HCT116 (cell line): ENCODE results near the gene MACF1. TPM values are rescaled to one million over a fixed set of nuclear protein-coding genes. Genes with fewer than 3 reads are reported as not detected.

ENCODE experiments used
- ATAC-seq: fragments of 200-7000 bp; cut with Tn5 transposase; 2 replicates; pipeline ENCODE4 v1.9.1; 2020; ENCODE audit warnings: mild to moderate bottlenecking, moderate library complexity
- BruUV-seq: library from RNA; stranded (reverse); fragments of 400-500 nt; replicated peaks from 2 replicates; lab custom pipeline; 2021; lab: Mats Ljungman, UMichigan
- CTCF ChIA-PET: fragments of 300-600 bp; sonication (Branson Sonifier 250); formaldehyde crosslinking; loops from one replicate; lab custom pipeline; 2021; ENCODE audit warnings: antibody characterized with exemption; lab: Charles Lee
- POLR2A ChIA-PET: fragments of 300-600, 350-600 bp; sonication (Branson Sonifier 250); formaldehyde crosslinking; loops from one replicate; lab custom pipeline; 2021; ENCODE audit warnings: antibody characterized with exemption; lab: Charles Lee
- RAD21 ChIA-PET, 2 experiments: fragments of 300-600 bp; sonication (Branson Sonifier 250); formaldehyde crosslinking; loops; one replicate each; lab custom pipeline; 2023; ENCODE audit warnings: low total read pairs in 2 of 2; ENCODE audit not compliant: uncharacterized antibody in 2 of 2, unreplicated experiment in 2 of 2, low non-redundant PET in 1 of 2; lab: Charles Lee
- DNase-seq: peaks from one replicate; pipeline ENCODE4 v3.0.0-alpha.2; 2010; ENCODE audit warnings: low read depth, low spot score
- H2AFZ ChIP-seq: fragments of 200-600 bp; shearing (Covaris generic), sonication (generic); 2 replicates; pipeline ENCODE4 v1.6.1; 2017; ENCODE audit warnings: low read depth, mixed run types, mixed read lengths, antibody characterized with exemption, low read length; ENCODE audit not compliant: poor library complexity, severe bottlenecking
- H3K27ac ChIP-seq: 2 replicates; pipeline ENCODE4 v1.5.1; 2012; ENCODE audit warnings: low read depth, low read length
- H3K27me3 ChIP-seq: fragments of 200-600 bp; sonication (generic); 2 replicates; pipeline ENCODE4 v1.6.1; 2016; ENCODE audit warnings: mixed run types, low read length, mixed read lengths; ENCODE audit not compliant: insufficient read depth
- H3K36me3 ChIP-seq, 2 experiments: fragments of 200-500 bp in 1 of 2; fragments of 200-600 bp in 1 of 2; sonication (Bioruptor generic) in 1 of 2; sonication (generic) in 1 of 2; 2 replicates each; pipeline versions ENCODE4 v1.5.1 to v1.6.1; 2014 to 2016; ENCODE audit warnings: low read length in 2 of 2, inconsistent platforms in 1 of 2, mixed read lengths in 1 of 2, mixed run types in 1 of 2; ENCODE audit not compliant: insufficient read depth in 2 of 2, control insufficient read depth in 1 of 2
- H3K4me1 ChIP-seq, 2 experiments: fragments of 200-600 bp in 1 of 2; sonication (generic) in 1 of 2; 2 replicates each; pipeline versions ENCODE4 v1.5.1 to v1.6.1; 2012 to 2017; ENCODE audit warnings: low read length in 2 of 2, inconsistent platforms in 1 of 2, mild to moderate bottlenecking in 1 of 2, mixed read lengths in 1 of 2, mixed run types in 1 of 2, moderate library complexity in 1 of 2; ENCODE audit not compliant: insufficient read depth in 2 of 2, control insufficient read depth in 1 of 2
- H3K4me2 ChIP-seq: fragments of 200-600 bp; sonication (generic); 2 replicates; pipeline ENCODE4 v1.6.1; 2017; ENCODE audit warnings: mixed run types, low read length, mixed read lengths
- H3K4me3 ChIP-seq, 2 experiments: fragments of 200-600 bp in 1 of 2; sonication (generic) in 1 of 2; replicated peaks in 1 of 2; 2 replicates each; pipeline ENCODE4 v1.5.1; 2011 to 2016; ENCODE audit warnings: low read length in 2 of 2, control low read depth in 1 of 2, low read depth in 1 of 2, mild to moderate bottlenecking in 1 of 2, mixed read lengths in 1 of 2, mixed run types in 1 of 2
- H3K79me2 ChIP-seq: fragments of 200-600 bp; sonication (generic); 2 replicates; pipeline ENCODE4 v1.6.1; 2017; ENCODE audit warnings: mild to moderate bottlenecking, mixed run types, low read length, moderate library complexity, mixed read lengths; ENCODE audit not compliant: insufficient read depth
- H3K9ac ChIP-seq: fragments of 200-600 bp; sonication (generic); 2 replicates; pipeline ENCODE4 v1.6.1; 2016; ENCODE audit warnings: low read length, mixed read lengths
- H3K9me2 ChIP-seq: fragments of 200-600 bp; sonication (generic), shearing (Covaris generic); 2 replicates; pipeline ENCODE4 v1.6.1; 2017; ENCODE audit warnings: mixed run types, mild to moderate bottlenecking, moderate library complexity; ENCODE audit not compliant: insufficient read depth
- H3K9me3 ChIP-seq, 2 experiments: fragments of 200-500 bp in 1 of 2; fragments of 200-600 bp in 1 of 2; sonication (Bioruptor generic) in 1 of 2; sonication (generic) in 1 of 2; 2 replicates each; pipeline ENCODE4 v1.6.1; 2014 to 2017; ENCODE audit warnings: low read length in 2 of 2, mixed read lengths in 2 of 2, inconsistent platforms in 1 of 2, low read depth in 1 of 2, mild to moderate bottlenecking in 1 of 2, mixed run types in 1 of 2, moderate library complexity in 1 of 2; ENCODE audit not compliant: control insufficient read depth in 1 of 2, insufficient read depth in 1 of 2
- H4K20me1 ChIP-seq: fragments of 200-600 bp; sonication (generic), shearing (Covaris generic); 2 replicates; pipeline ENCODE4 v1.6.1; 2017; ENCODE audit warnings: mixed run types, mild to moderate bottlenecking, moderate library complexity; ENCODE audit not compliant: insufficient read depth
- ATF3 ChIP-seq: IDR thresholded peaks from 2 replicates; pipeline ENCODE4 v1.6.1; 2012
- CBX3 ChIP-seq: IDR thresholded peaks from 2 replicates; pipeline ENCODE4 v1.6.1; 2012; ENCODE audit warnings: low read depth
- CEBPB ChIP-seq: IDR thresholded peaks from 2 replicates; pipeline ENCODE4 v1.6.1; 2012; ENCODE audit warnings: low read depth
- EGR1 ChIP-seq: IDR thresholded peaks from 2 replicates; pipeline ENCODE4 v1.6.1; 2012; ENCODE audit warnings: low read depth
- ELF1 ChIP-seq: IDR thresholded peaks from 2 replicates; pipeline ENCODE4 v1.6.1; 2012; ENCODE audit warnings: low read depth, borderline replicate concordance
- EZH2phosphoT487 ChIP-seq: fragments of 200-600 bp; IDR thresholded peaks from 2 replicates; pipeline ENCODE4 v1.6.1; 2018; ENCODE audit warnings: antibody characterized with exemption, borderline replicate concordance
- FOSL1 ChIP-seq: IDR thresholded peaks from 2 replicates; pipeline ENCODE4 v1.6.1; 2012; ENCODE audit warnings: low read depth
- JUND ChIP-seq: IDR thresholded peaks from 2 replicates; pipeline ENCODE4 v1.6.1; 2012
- POLR2A ChIP-seq: IDR thresholded peaks from 2 replicates; pipeline ENCODE4 v1.7.0; 2011; ENCODE audit warnings: borderline replicate concordance; ENCODE audit not compliant: insufficient read depth, insufficient read length; ENCODE audit errors: extremely low read depth
- POLR2AphosphoS5 ChIP-seq: IDR thresholded peaks from 2 replicates; pipeline ENCODE4 v1.6.1; 2011; ENCODE audit warnings: mild to moderate bottlenecking, low read depth, low read length, moderate library complexity
- RAD21 ChIP-seq: IDR thresholded peaks from 2 replicates; pipeline ENCODE4 v1.6.1; 2012; ENCODE audit warnings: low read depth, mild to moderate bottlenecking
- REST ChIP-seq: IDR thresholded peaks from 2 replicates; pipeline ENCODE4 v1.6.1; 2012; ENCODE audit warnings: low read depth
- SIN3A ChIP-seq: IDR thresholded peaks from 2 replicates; pipeline ENCODE4 v1.6.1; 2012; ENCODE audit warnings: low read depth
- SP1 ChIP-seq: IDR thresholded peaks from 2 replicates; pipeline ENCODE4 v1.6.1; 2012; ENCODE audit warnings: low read depth
- SRF ChIP-seq: IDR thresholded peaks from 2 replicates; pipeline ENCODE4 v1.6.1; 2012; ENCODE audit warnings: low read depth
- YY1 ChIP-seq: IDR thresholded peaks from 2 replicates; pipeline ENCODE4 v1.6.1; 2011; ENCODE audit warnings: low read length, low read depth, moderate library complexity, mild to moderate bottlenecking; ENCODE audit not compliant: insufficient replicate concordance; ENCODE audit errors: extremely low read depth
- ZBTB33 ChIP-seq: IDR thresholded peaks from 2 replicates; pipeline ENCODE4 v1.6.1; 2011; ENCODE audit warnings: mild to moderate bottlenecking, low read length, moderate library complexity; ENCODE audit not compliant: insufficient replicate concordance; ENCODE audit errors: extremely low read depth
- ZFX ChIP-seq: fragments of 450-650 bp; IDR thresholded peaks from 2 replicates; pipeline ENCODE4 v1.6.1; 2017
- ZNF274 ChIP-seq: fragments of 200-500 bp; sonication (Bioruptor generic); IDR thresholded peaks from 2 replicates; pipeline ENCODE4 v1.6.1; 2014; ENCODE audit warnings: mild to moderate bottlenecking, low read depth, low read length, inconsistent platforms
- intact Hi-C: fragments of 100-400 bp; cut with micrococcal nuclease; formaldehyde crosslinking; loops from 2 replicates; pipeline ENCODE4 v1.10.0; 2022
- total RNA-seq: library from RNA; stranded (reverse); gene quantifications from one replicate; pipeline ENCODE4 v1.2.1, GENCODE V29; 2021; ENCODE audit not compliant: unreplicated experiment
- TF ChIP-seq, protein P1 (sequence below), 3 experiments: fragments of 200-600 bp in 1 of 3; sonication (generic) in 1 of 3; IDR thresholded peaks in 2 of 3; conservative IDR thresholded peaks in 1 of 3; 2 replicates each; pipeline ENCODE4 v1.5.1; 2012 to 2017; ENCODE audit warnings: low read depth in 2 of 3, low read length in 2 of 3, antibody characterized with exemption in 1 of 3, borderline replicate concordance in 1 of 3, control low read depth in 1 of 3, mild to moderate bottlenecking in 1 of 3, mixed read lengths in 1 of 3, mixed run types in 1 of 3, moderate library complexity in 1 of 3; ENCODE audit not compliant: insufficient read depth in 1 of 3

MACF1 gene
- total RNA-seq, 1 experiment from 2014 or later: 146 TPM

- Histone ChIP-seq H3K9ac (no peak overlapping the region), H3K9me2 (no peaks in the 10 kb centered on the region), H3K36me3 (no peaks in the 10 kb centered on the region), H3K4me2 (no peak overlapping the region), H3K4me1 (peaks cover 4 to 8% of the 10 kb centered on the region in 2 experiments; a peak in 3 of 4 replicates), H3K27me3 (no peaks in the 10 kb centered on the region), H3K4me3 (no peak overlapping the region), H3K9me3 (no peaks in the 10 kb centered on the region), H2AFZ (no peak overlapping the region), H4K20me1 (no peaks in the 10 kb centered on the region), H3K79me2 (no peaks in the 10 kb centered on the region), H3K27ac (no peak overlapping the region)
- no peak for ATAC-seq
- ChIA-PET RAD21 (no interaction called here), POLR2A (no interaction called here), CTCF (no interaction called here)
- no TSS peak for BruUV-seq
- DNase-seq: no peak
- TF ChIP-seq REST: no peak
- TF ChIP-seq YY1: no peak
- no peak for TF ChIP-seq RAD21
- TF ChIP-seq CEBPB: no peak
- no peak for TF ChIP-seq ZNF274
- no peak for TF ChIP-seq ELF1
- no peak for TF ChIP-seq EGR1
- no peak for TF ChIP-seq EZH2phosphoT487
- TF ChIP-seq SP1: no peak
- TF ChIP-seq CBX3: no peak
- no peak for TF ChIP-seq POLR2A
- no peak for TF ChIP-seq SIN3A
- no peak for TF ChIP-seq ZBTB33
- no peak for TF ChIP-seq POLR2AphosphoS5
- no peak for TF ChIP-seq SRF
- TF ChIP-seq ZFX: no peak
- no peak for TF ChIP-seq JUND
- TF ChIP-seq, protein P1, sequence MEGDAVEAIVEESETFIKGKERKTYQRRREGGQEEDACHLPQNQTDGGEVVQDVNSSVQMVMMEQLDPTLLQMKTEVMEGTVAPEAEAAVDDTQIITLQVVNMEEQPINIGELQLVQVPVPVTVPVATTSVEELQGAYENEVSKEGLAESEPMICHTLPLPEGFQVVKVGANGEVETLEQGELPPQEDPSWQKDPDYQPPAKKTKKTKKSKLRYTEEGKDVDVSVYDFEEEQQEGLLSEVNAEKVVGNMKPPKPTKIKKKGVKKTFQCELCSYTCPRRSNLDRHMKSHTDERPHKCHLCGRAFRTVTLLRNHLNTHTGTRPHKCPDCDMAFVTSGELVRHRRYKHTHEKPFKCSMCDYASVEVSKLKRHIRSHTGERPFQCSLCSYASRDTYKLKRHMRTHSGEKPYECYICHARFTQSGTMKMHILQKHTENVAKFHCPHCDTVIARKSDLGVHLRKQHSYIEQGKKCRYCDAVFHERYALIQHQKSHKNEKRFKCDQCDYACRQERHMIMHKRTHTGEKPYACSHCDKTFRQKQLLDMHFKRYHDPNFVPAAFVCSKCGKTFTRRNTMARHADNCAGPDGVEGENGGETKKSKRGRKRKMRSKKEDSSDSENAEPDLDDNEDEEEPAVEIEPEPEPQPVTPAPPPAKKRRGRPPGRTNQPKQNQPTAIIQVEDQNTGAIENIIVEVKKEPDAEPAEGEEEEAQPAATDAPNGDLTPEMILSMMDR (IDR thresholded peaks at IDR 0.05 in 2 of 3, conservative IDR thresholded peaks at IDR 0.05 in 1 of 3; ENCODE audit: borderline replicate concordance in 1 of 3, insufficient read depth in 1 of 3, low read depth in 2 of 3, low read length in 2 of 3): no peak
- TF ChIP-seq FOSL1: no peak
- TF ChIP-seq ATF3: no peak
- intact Hi-C loops: no loop called here
These were observed 175.5 kb downstream of the MACF1 start for GRCh38 chr1:39380036-39380435.
